Smooth muscle cell (in vitro differentiated cells): ENCODE results near the gene MBTPS1. TPM values are rescaled to one million over a fixed set of nuclear protein-coding genes. Genes with fewer than 3 reads are reported as not detected.

ENCODE experiments used
- DNase-seq: peaks from one replicate; lab custom pipeline; 2025; ENCODE audit not compliant: unreplicated experiment; lab: John Stamatoyannopoulos, UW
- H2AFZ ChIP-seq: fragments of 200-600 bp; sonication (generic); 2 replicates; pipeline ENCODE4 v1.6.0; 2016; ENCODE audit warnings: antibody characterized with exemption, low read depth, mild to moderate bottlenecking
- H3F3A ChIP-seq: fragments of 200-600 bp; sonication (generic); 2 replicates; pipeline ENCODE4 v1.6.0; 2017; ENCODE audit warnings: antibody characterized with exemption, low read depth
- H3K27ac ChIP-seq: fragments of 200-600 bp; sonication (generic); 2 replicates; pipeline ENCODE4 v1.5.1; 2016; ENCODE audit warnings: low read depth, mild to moderate bottlenecking
- H3K27me3 ChIP-seq: fragments of 200-600 bp; sonication (generic); 2 replicates; pipeline ENCODE4 v1.6.1; 2016; ENCODE audit warnings: low read depth, mild to moderate bottlenecking
- H3K36me3 ChIP-seq: fragments of 200-600 bp; sonication (generic); 2 replicates; pipeline ENCODE4 v1.5.1; 2016; ENCODE audit warnings: low read depth
- H3K4me1 ChIP-seq: fragments of 200-600 bp; sonication (generic); 2 replicates; pipeline ENCODE4 v1.5.1; 2016; ENCODE audit warnings: low read depth
- H3K4me2 ChIP-seq: fragments of 200-600 bp; sonication (generic); 2 replicates; pipeline ENCODE4 v1.6.0; 2016; ENCODE audit warnings: mild to moderate bottlenecking
- H3K4me3 ChIP-seq: fragments of 200-600 bp; sonication (generic); 2 replicates; pipeline ENCODE4 v1.5.1; 2016; ENCODE audit warnings: mild to moderate bottlenecking
- H3K79me2 ChIP-seq: fragments of 200-600 bp; sonication (generic); 2 replicates; pipeline ENCODE4 v1.6.0; 2016; ENCODE audit warnings: low read depth, mild to moderate bottlenecking
- H3K9ac ChIP-seq: fragments of 200-600 bp; sonication (generic); 2 replicates; pipeline ENCODE4 v1.6.0; 2016; ENCODE audit warnings: low read depth
- H3K9me3 ChIP-seq: fragments of 200-600 bp; sonication (generic); replicated peaks from 2 replicates; pipeline ENCODE4 v1.5.1; 2016; ENCODE audit warnings: low read depth
- H4K20me1 ChIP-seq: fragments of 200-600 bp; sonication (generic); 2 replicates; pipeline ENCODE4 v1.6.0; 2016; ENCODE audit warnings: low read depth
- CTCF ChIP-seq: fragments of 200-600 bp; sonication (generic); IDR thresholded peaks from 2 replicates; pipeline ENCODE4 v1.5.1; 2017; ENCODE audit warnings: borderline replicate concordance, mild to moderate bottlenecking, antibody characterized with exemption; ENCODE audit not compliant: insufficient read depth, poor library complexity, severe bottlenecking
- WGBS: methylation state at CpG from one replicate; pipeline ENCODE4 v1.1.7; 2016; ENCODE audit warnings: low lambda C conversion rate; 5-methylcytosine and 5-hydroxymethylcytosine counted together
- polyA plus RNA-seq: library from polyadenylated mRNA; unstranded; fragments of >200 nt; fragmentation: Nextera tagmentation; extraction: Ambion mirVana; gene quantifications from 2 replicates; pipeline ENCODE4 v1.2.1, GENCODE V29; 2016
- total RNA-seq: library from RNA; depleted of rRNA; stranded (reverse); fragments of >200 nt; gene quantifications from 2 replicates; pipeline ENCODE4 v1.2.3, GENCODE V29; 2014

MBTPS1 gene
- total and polyA plus RNA-seq, 2 experiments from 2014 or later: 51.9 to 68.9 TPM

- H3K4me3 ChIP-seq: no peak overlapping the region
- DNase-seq: no peak
- H3K27ac ChIP-seq: no peak overlapping the region
- no peaks in the 10 kb centered on the region for H3K4me1 ChIP-seq
- H4K20me1 ChIP-seq: no peaks in the 10 kb centered on the region
- no peak overlapping the region for H3K4me2 ChIP-seq
- no peaks in the 10 kb centered on the region for H3K36me3 ChIP-seq
- H3K79me2 ChIP-seq: no peaks in the 10 kb centered on the region
- H2AFZ ChIP-seq: no peak overlapping the region
- no peaks in the 10 kb centered on the region for H3K9me3 ChIP-seq
- WGBS: 60% methylated on average over 1 of the region's 1 CpG
- TF ChIP-seq CTCF: no peak
- H3K9ac ChIP-seq: no peak overlapping the region
- H3K27me3 ChIP-seq: no peaks in the 10 kb centered on the region
- no peaks in the 10 kb centered on the region for H3F3A ChIP-seq
These were observed 43.1 kb upstream of the MBTPS1 start for GRCh38 chr16:84159800-84160199.

GRCh38 chr16:84159007-84159406 is 42.3 kb upstream of the MBTPS1 start:
- WGBS: 81% methylated on average over 9 of the region's 9 CpGs

GRCh38 chr16:84156342-84156784 is 39.6 kb upstream of the MBTPS1 start:
- Histone ChIP-seq H3K27me3 (no peaks in the 10 kb centered on the region), H3K9me3 (no peaks in the 10 kb centered on the region), H3K9ac (no peak overlapping the region), H3K27ac (no peak overlapping the region), H3K4me3 (no peak overlapping the region), H4K20me1 (no peaks in the 10 kb centered on the region), H3K36me3 (no peaks in the 10 kb centered on the region), H3K79me2 (no peaks in the 10 kb centered on the region), H3F3A (no peaks in the 10 kb centered on the region), H3K4me1 (no peaks in the 10 kb centered on the region), H3K4me2 (no peak overlapping the region), H2AFZ (no peak overlapping the region)
- 93% methylated on average over 5 of the region's 5 CpGs for WGBS
- no peak for TF ChIP-seq CTCF
- no peak for DNase-seq

More at GRCh38 chr16:84159007-84159406, 42.3 kb upstream of the MBTPS1 start:
- Histone ChIP-seq H3K27me3 (no peaks in the 10 kb centered on the region), H3K27ac (no peak overlapping the region), H3K9ac (no peak overlapping the region), H3K4me3 (no peak overlapping the region), H3K4me1 (no peaks in the 10 kb centered on the region), H4K20me1 (no peaks in the 10 kb centered on the region), H3K36me3 (no peaks in the 10 kb centered on the region), H2AFZ (no peak overlapping the region), H3K79me2 (no peaks in the 10 kb centered on the region), H3K9me3 (no peaks in the 10 kb centered on the region), H3F3A (no peaks in the 10 kb centered on the region), H3K4me2 (no peak overlapping the region)
- no peak for DNase-seq
- no peak for TF ChIP-seq CTCF

- 97% methylated on average over 6 of the region's 6 CpGs for WGBS
These were observed 39.0 kb upstream of the MBTPS1 start for GRCh38 chr16:84155771-84156170.

More at GRCh38 chr16:84155771-84156170, 39.0 kb upstream of the MBTPS1 start:
- H3K9me3 ChIP-seq: no peaks in the 10 kb centered on the region
- no peaks in the 10 kb centered on the region for H3F3A ChIP-seq
- DNase-seq: no peak
- no peaks in the 10 kb centered on the region for H4K20me1 ChIP-seq
- no peaks in the 10 kb centered on the region for H3K4me1 ChIP-seq
- no peak overlapping the region for H3K4me2 ChIP-seq
- no peak overlapping the region for H2AFZ ChIP-seq
- H3K36me3 ChIP-seq: no peaks in the 10 kb centered on the region
- H3K9ac ChIP-seq: no peak overlapping the region
- H3K4me3 ChIP-seq: no peak overlapping the region
- H3K79me2 ChIP-seq: no peaks in the 10 kb centered on the region
- no peak for TF ChIP-seq CTCF
- H3K27me3 ChIP-seq: no peaks in the 10 kb centered on the region
- H3K27ac ChIP-seq: no peak overlapping the region
